ENCODE data around the gene RAET1L. TPM values are rescaled to one million over a fixed set of nuclear protein-coding genes. Genes with fewer than 3 reads are reported as not detected.
"Not testable (repeated sequence)": the region's sequence is repeated elsewhere in the genome, so short reads cannot be mapped to it uniquely, and the experiment has no call there.

The RAET1L gene
- total and polyA plus RNA-seq, 2 donors (not counting 3 experiments of a cell fraction or from before 2014, with no cell fraction given) = not detected

DNA sequence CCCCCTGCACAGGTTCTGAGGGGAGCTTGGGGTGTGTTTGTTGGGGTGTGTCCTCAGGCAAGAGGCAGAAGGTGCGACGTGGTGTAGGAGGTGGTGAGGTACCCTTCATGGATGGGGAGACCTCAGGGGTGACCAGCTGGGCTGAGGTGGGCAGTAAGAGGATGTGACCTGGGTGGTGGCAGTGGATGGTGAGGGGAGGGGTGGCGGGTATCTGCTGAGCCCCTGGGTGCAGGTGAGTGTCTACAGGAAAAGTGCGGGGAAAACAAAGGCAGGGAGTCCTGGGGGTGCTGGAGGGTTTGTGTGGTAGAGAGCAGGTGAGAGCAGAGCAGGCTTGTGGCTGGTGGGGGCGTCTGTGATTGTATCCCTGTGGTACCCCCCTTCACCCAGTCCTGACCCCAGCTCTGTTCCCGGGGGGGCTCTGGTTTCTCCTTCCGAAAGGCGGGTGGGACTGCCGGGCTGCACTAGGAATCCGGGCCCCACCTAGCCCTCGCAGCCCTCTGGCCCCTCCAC lies 631 bp downstream of the RAET1L start:
- no peaks in the 10 kb centered on the region for H3K9me3 ChIP-seq (replicated peaks; ENCODE audit: control insufficient read depth, insufficient read depth, low read length)
- POLR2A ChIA-PET = no interaction called here
- CTCF ChIA-PET = interaction anchor here (1.1 kb wide), 1 partner anchor 46 kb away, joined by 3 read pairs; no protein-coding TSS in a partner anchor
- TF ChIP-seq POLR2A (IDR thresholded peaks at IDR 0.05; ENCODE audit: low read depth, low read length) (no peak), JUN (IDR thresholded peaks at IDR 0.05; ENCODE audit: borderline replicate concordance, insufficient read depth, insufficient read length, low read depth) (no peak), GATA2 (IDR thresholded peaks at IDR 0.05; ENCODE audit: insufficient read depth, insufficient read length, low read depth, low read length) (no peak), FOS (IDR thresholded peaks at IDR 0.05; ENCODE audit: borderline replicate concordance, insufficient read depth, low read length) (no peak), MYC (IDR thresholded peaks at IDR 0.05; ENCODE audit: low read depth, low read length) (no peak), EZH2 (IDR thresholded peaks at IDR 0.05; ENCODE audit: borderline replicate concordance, low read depth, low read length, severe bottlenecking) (no peak), POLR2AphosphoS5 (IDR thresholded peaks at IDR 0.05; ENCODE audit: insufficient read depth, low read depth, low read length) (no peak)
- TF ChIP-seq, protein P1, sequence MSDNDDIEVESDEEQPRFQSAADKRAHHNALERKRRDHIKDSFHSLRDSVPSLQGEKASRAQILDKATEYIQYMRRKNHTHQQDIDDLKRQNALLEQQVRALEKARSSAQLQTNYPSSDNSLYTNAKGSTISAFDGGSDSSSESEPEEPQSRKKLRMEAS (IDR thresholded peaks at IDR 0.05; ENCODE audit: insufficient read depth, insufficient read length) = no peak
- TF ChIP-seq, protein P2, sequence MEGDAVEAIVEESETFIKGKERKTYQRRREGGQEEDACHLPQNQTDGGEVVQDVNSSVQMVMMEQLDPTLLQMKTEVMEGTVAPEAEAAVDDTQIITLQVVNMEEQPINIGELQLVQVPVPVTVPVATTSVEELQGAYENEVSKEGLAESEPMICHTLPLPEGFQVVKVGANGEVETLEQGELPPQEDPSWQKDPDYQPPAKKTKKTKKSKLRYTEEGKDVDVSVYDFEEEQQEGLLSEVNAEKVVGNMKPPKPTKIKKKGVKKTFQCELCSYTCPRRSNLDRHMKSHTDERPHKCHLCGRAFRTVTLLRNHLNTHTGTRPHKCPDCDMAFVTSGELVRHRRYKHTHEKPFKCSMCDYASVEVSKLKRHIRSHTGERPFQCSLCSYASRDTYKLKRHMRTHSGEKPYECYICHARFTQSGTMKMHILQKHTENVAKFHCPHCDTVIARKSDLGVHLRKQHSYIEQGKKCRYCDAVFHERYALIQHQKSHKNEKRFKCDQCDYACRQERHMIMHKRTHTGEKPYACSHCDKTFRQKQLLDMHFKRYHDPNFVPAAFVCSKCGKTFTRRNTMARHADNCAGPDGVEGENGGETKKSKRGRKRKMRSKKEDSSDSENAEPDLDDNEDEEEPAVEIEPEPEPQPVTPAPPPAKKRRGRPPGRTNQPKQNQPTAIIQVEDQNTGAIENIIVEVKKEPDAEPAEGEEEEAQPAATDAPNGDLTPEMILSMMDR (IDR thresholded peaks at IDR 0.05; ENCODE audit: extremely low read depth in 1 of 2, insufficient read depth in 1 of 2, low read depth in 1 of 2, low read length in 2 of 2) = no peak
- H3K4me3 ChIP-seq (replicated peaks in 1 of 3; ENCODE audit: insufficient read depth in 1 of 3, low read depth in 1 of 3, low read length in 3 of 3) = no peak overlapping the region
- DNase-seq (ENCODE audit: low read depth, low spot score) = no peak
- no peak overlapping the region for H3K9ac ChIP-seq (replicated peaks; ENCODE audit: extremely low read depth, insufficient read depth, low read length)
- H3K27ac ChIP-seq (ENCODE audit: insufficient read depth, low read depth, low read length) = no peak overlapping the region
- dilution Hi-C loops (cut with MboI; ENCODE audit: extremely low pct_ligation_motif_present, low sequenced_read_pairs) = no loop called here
- no peaks in the 10 kb centered on the region for H4K20me1 ChIP-seq (replicated peaks; ENCODE audit: control insufficient read depth, extremely low read depth, insufficient read depth, low read length)
- FAIRE-seq = no peak
- intact Hi-C loops (cut with micrococcal nuclease) = loop anchor here (2.0 kb wide), 1 partner anchor 44 kb away; the partner anchor contains the start of gene ULBP3
- peaks cover 24 to 33% of the 10 kb centered on the region in 2 experiments for H3K27me3 ChIP-seq (ENCODE audit: control insufficient read depth in 2 of 2, insufficient read depth in 2 of 2, low read length in 2 of 2)
- no peak overlapping the region for H3K4me2 ChIP-seq (ENCODE audit: insufficient read depth, low read length)
- BruUV-seq (replicated peaks) = no TSS peak
- no peak overlapping the region for H2AFZ ChIP-seq (ENCODE audit: low read depth, low read length)
- H3K79me2 ChIP-seq (ENCODE audit: control insufficient read depth, insufficient read depth, low read length) = no peaks in the 10 kb centered on the region
- no peaks in the 10 kb centered on the region for H3K36me3 ChIP-seq (ENCODE audit: control insufficient read depth in 2 of 2, extremely low read depth in 1 of 2, insufficient read depth in 2 of 2, low read length in 2 of 2)
- H3K9me1 ChIP-seq (replicated peaks; ENCODE audit: control insufficient read depth, extremely low read depth, insufficient read depth, low read length) = no peaks in the 10 kb centered on the region
- H3K4me1 ChIP-seq (ENCODE audit: control insufficient read depth, extremely low read depth, insufficient read depth, low read length) = peaks cover 9% of the 10 kb centered on the region

DNA sequence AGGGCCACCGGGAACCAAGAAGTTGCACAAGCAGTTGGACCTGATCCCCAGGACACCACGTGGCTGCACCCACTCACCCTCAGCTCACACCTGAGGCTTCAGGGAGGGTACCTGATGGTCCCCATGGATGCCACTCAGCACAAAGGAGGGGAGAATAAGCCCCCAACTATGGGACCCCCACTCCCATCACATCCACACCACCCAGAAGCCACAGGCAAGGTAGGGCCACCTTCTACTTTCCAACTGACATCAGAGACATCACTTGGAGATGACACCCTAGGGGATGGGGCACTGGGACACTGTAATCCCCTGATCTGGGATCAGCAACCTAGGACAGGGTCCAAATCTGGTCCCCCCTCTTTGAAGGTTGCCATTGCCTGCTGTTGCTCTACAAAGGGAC lies 1.3 kb downstream of the RAET1L start:
- CTCF ChIA-PET; BruUV-seq (replicated peaks); H3K36me3 ChIP-seq (ENCODE audit: control insufficient read depth in 2 of 2, extremely low read depth in 1 of 2, insufficient read depth in 2 of 2, low read length in 2 of 2); H4K20me1 ChIP-seq (replicated peaks; ENCODE audit: control insufficient read depth, extremely low read depth, insufficient read depth, low read length); H3K79me2 ChIP-seq (ENCODE audit: control insufficient read depth, insufficient read depth, low read length); FAIRE-seq; H3K9ac ChIP-seq (replicated peaks; ENCODE audit: extremely low read depth, insufficient read depth, low read length); H3K4me3 ChIP-seq (replicated peaks in 1 of 3; ENCODE audit: insufficient read depth in 1 of 3, low read depth in 1 of 3, low read length in 3 of 3); H2AFZ ChIP-seq (ENCODE audit: low read depth, low read length); H3K4me1 ChIP-seq (ENCODE audit: control insufficient read depth, extremely low read depth, insufficient read depth, low read length); H3K4me2 ChIP-seq (ENCODE audit: insufficient read depth, low read length); H3K9me1 ChIP-seq (replicated peaks; ENCODE audit: control insufficient read depth, extremely low read depth, insufficient read depth, low read length); H3K27ac ChIP-seq (ENCODE audit: insufficient read depth, low read depth, low read length); POLR2A ChIA-PET; DNase-seq (ENCODE audit: low read depth, low spot score); H3K9me3 ChIP-seq (replicated peaks; ENCODE audit: control insufficient read depth, insufficient read depth, low read length); dilution Hi-C loops (cut with MboI; ENCODE audit: extremely low pct_ligation_motif_present, low sequenced_read_pairs): not testable (repeated sequence)
- intact Hi-C loops (cut with micrococcal nuclease) = loop anchor here (2.0 kb wide), 1 partner anchor 45 kb away; the partner anchor contains the start of gene ULBP3
- H3K27me3 ChIP-seq (ENCODE audit: control insufficient read depth in 2 of 2, insufficient read depth in 2 of 2, low read length in 2 of 2) = peaks cover 28 to 31% of the 10 kb centered on the region in 2 experiments

DNA sequence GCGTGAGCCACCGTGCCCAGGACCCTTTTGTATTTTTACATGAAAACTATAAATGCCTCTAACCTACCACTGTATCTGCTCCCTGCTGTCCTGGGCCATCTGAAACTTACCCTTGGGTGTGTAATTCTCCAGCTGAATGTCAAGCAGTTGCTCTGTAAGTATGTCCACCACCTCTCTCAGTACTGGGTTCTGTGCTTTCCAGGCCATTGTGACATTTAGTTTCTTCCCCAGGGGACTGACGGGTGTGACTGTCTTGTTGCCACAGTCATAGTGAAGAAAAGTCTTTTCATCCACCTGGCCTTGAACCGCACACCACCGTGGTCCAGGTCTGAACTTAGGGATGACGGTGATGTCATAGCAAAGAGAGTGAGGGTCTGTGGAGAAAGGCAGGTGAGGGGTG lies 3.5 kb downstream of the RAET1L start:
- H2AFZ ChIP-seq (ENCODE audit: low read depth, low read length); H3K4me2 ChIP-seq (ENCODE audit: insufficient read depth, low read length); dilution Hi-C loops (cut with MboI; ENCODE audit: extremely low pct_ligation_motif_present, low sequenced_read_pairs); H3K9me1 ChIP-seq (replicated peaks; ENCODE audit: control insufficient read depth, extremely low read depth, insufficient read depth, low read length); POLR2A ChIA-PET; CTCF ChIA-PET; H4K20me1 ChIP-seq (replicated peaks; ENCODE audit: control insufficient read depth, extremely low read depth, insufficient read depth, low read length); intact Hi-C loops (cut with micrococcal nuclease); H3K36me3 ChIP-seq (ENCODE audit: control insufficient read depth in 2 of 2, extremely low read depth in 1 of 2, insufficient read depth in 2 of 2, low read length in 2 of 2); H3K79me2 ChIP-seq (ENCODE audit: control insufficient read depth, insufficient read depth, low read length); H3K9ac ChIP-seq (replicated peaks; ENCODE audit: extremely low read depth, insufficient read depth, low read length); H3K4me1 ChIP-seq (ENCODE audit: control insufficient read depth, extremely low read depth, insufficient read depth, low read length); BruUV-seq (replicated peaks); H3K9me3 ChIP-seq (replicated peaks; ENCODE audit: control insufficient read depth, insufficient read depth, low read length); DNase-seq (ENCODE audit: low read depth, low spot score); FAIRE-seq; H3K27ac ChIP-seq (ENCODE audit: insufficient read depth, low read depth, low read length); H3K4me3 ChIP-seq (replicated peaks in 1 of 3; ENCODE audit: insufficient read depth in 1 of 3, low read depth in 1 of 3, low read length in 3 of 3): not testable (repeated sequence)
- H3K27me3 ChIP-seq (ENCODE audit: control insufficient read depth in 2 of 2, insufficient read depth in 2 of 2, low read length in 2 of 2) = peaks cover 26 to 29% of the 10 kb centered on the region in 2 experiments
